Head of caudate nucleus (tissue), 42 donors: ENCODE measurements around the gene MAP3K5.
A peak's percentile ranks its signal among the peaks of the same experiment; 100 is the strongest.

Experiments used
- DNase-seq, 42 donors: peaks; one replicate each; pipeline versions ENCODE4 v3.0.0 to v3.0.0-alpha.2; 2020 to 2021; ENCODE audit warnings: mixed read lengths in 7 of 42
- intact Hi-C: fragments of 100-400 bp; cut with DNase I; formaldehyde crosslinking; loops from one replicate; pipeline ENCODE4 v1.15.0; 2022

Gene MAP3K5

GRCh38 chr6:136641166-136641565 lies 151.1 kb downstream of the MAP3K5 start:
- intact Hi-C loops: no loop called here
- DNase-seq: no peak

DNA sequence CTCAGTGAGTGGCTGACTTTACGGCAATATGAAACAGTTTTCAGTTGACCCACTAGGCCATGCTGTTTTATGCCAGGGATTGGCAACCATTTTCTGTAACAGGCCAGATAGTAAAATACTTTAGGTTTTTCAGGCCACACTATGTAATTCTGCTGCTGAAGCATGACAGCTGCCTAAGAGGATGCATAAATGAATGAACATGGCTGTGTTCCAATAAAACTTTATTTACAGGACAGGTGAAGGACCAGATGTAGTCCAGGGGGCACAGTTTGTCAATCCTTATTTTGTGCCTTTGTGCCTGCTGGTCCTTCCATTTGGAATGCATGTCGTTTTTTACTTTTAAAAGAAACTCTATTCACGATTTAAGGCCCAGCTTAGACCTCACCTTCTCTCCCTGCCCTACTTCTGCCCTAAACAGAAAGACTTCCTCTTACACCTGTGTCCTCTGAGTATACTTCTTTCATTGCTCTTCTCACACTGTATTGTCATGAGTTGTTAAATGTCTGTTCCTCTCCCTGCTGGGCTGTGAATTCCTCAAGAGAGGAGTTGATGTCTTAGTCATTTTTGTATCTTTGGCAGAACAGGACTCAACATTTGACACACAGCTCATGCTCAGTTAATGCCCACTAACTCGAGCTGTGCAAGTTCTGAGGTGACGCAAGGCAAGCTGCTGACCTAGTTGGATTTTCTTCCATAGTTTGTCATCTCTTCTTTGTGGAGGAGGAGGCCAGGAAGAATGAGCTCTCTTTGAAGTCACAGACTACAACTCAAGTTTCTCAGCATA lies 152.0 kb downstream of the MAP3K5 start:
- intact Hi-C loops: no loop called here
- peak in 1 of 42 donors; percentile 52 for DNase-seq

GRCh38 chr6:136639702-136640101 lies 152.6 kb downstream of the MAP3K5 start:
- DNase-seq: peak in 14 of 42 donors; percentile 8 to 66 (median 33)
- intact Hi-C loops: no loop called here

GRCh38 chr6:136635615-136636014 lies 156.7 kb downstream of the MAP3K5 start:
- DNase-seq: no peak
- intact Hi-C loops: no loop called here

GRCh38 chr6:136633355-136633754 lies 158.9 kb downstream of the MAP3K5 start:
- no peak for DNase-seq
- intact Hi-C loops: no loop called here

DNA sequence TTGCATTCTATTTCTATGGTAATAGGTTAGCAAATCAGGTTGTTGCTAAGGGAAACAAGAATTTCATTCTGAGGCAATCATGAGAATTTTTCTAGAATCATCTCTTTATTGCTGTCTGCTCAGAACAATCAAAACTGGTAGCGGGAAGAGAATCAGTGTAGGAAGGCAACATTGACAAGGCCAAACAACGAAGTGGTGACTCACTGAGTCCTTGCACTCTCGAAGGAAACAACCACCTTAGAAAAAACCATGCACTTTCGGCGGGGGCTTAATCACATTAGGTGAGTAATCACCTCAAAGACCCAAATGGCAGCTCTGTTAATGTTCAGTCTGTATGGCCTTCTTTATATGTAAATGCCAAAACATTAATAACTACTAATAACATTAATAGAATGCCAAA lies 163.3 kb downstream of the MAP3K5 start:
- DNase-seq: peak in 18 of 42 donors; percentile 22 to 71 (median 43)
- intact Hi-C loops: no loop called here

DNA sequence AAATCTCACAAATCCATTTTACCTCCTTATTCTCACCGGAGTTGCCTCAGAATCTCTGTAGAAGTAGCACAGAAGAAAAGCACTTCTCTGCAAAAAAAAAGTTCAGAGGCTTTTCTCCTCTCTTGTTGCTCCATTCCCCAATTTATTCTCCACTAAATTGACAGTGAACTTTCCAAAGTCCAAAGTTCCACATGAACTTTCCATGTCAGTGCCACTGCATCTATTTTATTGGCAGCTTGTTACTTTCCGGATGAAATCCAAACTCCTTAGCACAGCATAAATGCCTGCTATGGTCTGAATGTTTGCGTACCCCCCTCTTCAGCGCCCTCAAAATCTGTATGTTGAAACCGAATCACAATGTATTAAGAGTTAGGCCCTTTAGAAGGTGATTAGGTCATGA lies 165.1 kb downstream of the MAP3K5 start:
- intact Hi-C loops: no loop called here
- no peak for DNase-seq

DNA sequence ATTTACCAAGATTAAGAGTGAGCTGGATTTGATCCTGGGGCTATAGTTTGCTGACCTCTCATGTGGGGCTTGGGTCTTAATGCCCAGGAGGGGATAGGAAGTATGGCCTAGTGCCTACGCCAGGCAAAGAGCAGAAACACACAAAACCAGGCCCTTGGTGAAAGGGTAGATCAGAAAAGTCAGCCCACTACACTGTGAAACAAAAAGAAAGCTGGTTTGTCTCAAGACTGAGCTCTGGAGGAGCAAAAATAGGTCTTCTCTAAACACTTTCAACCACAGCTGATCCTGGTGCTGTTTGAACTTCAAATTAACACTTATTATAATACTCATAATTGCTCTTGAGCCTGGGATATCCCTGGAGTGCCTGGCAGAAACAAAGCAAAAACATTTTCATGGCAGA lies 167.0 kb downstream of the MAP3K5 start:
- intact Hi-C loops: no loop called here
- DNase-seq: no peak

GRCh38 chr6:136624347-136624746 lies 167.9 kb downstream of the MAP3K5 start:
- intact Hi-C loops: no loop called here
- no peak for DNase-seq

GRCh38 chr6:136618086-136618485 lies 174.2 kb downstream of the MAP3K5 start:
- intact Hi-C loops: no loop called here
- DNase-seq: no peak

DNA sequence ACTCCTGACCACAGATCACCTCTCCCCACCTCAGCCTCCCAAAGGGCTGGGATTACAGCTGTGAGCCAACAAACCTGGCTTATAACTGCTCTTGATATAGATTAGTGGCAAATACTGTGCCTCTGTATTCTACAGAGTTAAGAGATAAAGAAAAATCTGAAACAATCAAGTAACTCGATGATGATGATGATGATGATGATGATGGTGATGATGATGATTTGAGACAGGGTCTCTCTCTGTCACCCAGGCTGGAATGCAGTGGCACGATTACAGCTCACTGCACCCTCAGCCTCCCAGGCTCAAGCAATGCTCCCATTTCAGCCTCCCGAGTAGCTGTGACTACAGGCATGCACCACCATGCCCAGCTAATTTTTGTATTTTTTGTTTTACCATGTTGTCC lies 175.8 kb downstream of the MAP3K5 start:
- no peak for DNase-seq
- intact Hi-C loops: no loop called here

DNA sequence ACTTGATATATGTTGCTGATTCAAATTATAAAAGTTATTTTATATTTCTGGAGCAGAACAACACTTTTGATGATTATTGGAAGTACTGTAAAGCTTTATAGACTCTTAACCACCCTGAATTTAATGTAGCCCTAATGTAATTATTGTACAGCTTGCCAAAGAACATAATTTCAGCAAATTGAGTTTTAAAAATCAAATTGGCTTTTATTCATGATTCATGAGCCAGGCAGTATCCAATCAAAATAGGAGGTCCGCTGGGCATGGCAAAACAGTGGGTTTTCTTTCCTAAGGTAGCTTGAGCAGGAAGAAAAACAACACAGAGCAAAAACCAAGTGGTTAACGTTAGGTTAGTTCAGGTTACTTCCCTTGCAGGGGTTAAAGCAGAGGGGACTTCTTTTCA lies 177.3 kb downstream of the MAP3K5 start:
- DNase-seq: no peak
- intact Hi-C loops: no loop called here

- no peak for DNase-seq
- intact Hi-C loops: no loop called here
Observed at GRCh38 chr6:136614350-136614749, 177.9 kb downstream of the MAP3K5 start.

DNA sequence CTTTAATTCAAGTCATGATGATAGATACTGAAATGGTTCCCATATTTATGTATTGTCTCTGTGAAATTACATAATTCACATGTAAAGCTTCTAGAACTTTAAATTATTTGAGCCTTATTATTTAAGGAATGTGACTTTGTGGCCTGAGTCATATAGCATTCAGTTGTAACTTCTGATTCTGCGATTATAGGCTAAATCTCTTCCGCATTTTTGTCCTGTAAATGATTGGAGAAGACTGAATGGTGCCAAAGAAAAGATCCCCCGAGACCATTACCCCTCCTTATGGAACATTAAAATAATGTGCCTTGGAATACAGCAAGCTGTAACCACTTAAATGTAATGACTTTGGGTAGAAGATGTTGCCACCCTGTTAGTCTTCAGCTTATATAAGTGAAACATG lies 178.8 kb downstream of the MAP3K5 start:
- no peak for DNase-seq
- intact Hi-C loops: no loop called here

DNA sequence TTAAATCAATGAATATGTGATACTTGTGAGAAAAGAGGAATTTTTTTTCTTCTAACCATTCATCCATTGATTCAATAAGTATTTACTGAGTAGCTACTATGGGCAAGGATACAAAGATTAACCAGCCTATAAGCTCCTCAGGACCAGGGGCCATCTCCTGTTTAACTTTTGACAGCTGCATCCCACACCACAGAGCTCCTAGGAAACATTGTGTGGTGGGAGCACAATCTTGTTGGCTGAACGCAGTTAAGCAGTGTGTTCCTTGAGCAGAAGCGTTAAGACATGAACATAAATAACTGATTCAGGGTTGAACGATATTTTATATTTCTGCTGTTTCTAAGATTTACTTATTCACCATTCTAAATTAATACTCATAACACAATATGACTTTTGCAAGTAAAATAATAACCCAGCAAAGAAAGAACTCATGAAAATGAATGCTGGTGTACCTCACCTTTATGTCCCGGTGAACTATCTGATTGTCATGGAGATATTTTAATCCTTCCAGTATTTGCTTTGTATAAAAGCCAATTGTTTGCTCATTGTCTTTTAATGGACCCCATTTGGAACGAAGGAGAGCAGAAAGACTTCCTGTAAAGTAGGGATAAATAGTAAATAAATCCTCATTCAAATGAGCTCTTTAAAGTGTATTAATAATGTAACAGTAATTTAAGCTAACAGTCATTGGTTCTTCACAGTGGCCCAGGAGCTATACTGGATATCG lies 179.4 kb downstream of the MAP3K5 start:
- intact Hi-C loops: no loop called here
- DNase-seq: no peak

DNA sequence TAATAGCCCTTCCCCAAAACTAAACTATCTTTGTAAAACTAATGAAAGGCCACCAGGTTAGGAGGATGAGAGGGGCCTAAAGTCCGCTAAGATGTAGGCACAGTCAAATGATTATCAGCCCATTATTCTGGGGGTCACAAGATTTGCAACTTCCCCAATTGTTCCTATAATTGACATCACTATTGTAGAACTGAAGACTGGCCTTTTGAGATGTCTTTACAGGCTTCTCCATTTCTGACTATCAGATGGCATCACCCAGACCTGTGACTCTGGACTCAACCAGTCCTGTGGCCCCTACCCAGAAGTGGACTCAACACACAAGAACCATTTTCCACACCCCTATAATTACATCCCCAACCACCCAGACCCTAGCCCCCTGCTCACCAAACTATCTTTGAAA lies 180.5 kb downstream of the MAP3K5 start:
- DNase-seq: no peak
- intact Hi-C loops: no loop called here

- DNase-seq: no peak
- intact Hi-C loops: no loop called here
Observed at GRCh38 chr6:136611133-136611532, 181.1 kb downstream of the MAP3K5 start.

DNA sequence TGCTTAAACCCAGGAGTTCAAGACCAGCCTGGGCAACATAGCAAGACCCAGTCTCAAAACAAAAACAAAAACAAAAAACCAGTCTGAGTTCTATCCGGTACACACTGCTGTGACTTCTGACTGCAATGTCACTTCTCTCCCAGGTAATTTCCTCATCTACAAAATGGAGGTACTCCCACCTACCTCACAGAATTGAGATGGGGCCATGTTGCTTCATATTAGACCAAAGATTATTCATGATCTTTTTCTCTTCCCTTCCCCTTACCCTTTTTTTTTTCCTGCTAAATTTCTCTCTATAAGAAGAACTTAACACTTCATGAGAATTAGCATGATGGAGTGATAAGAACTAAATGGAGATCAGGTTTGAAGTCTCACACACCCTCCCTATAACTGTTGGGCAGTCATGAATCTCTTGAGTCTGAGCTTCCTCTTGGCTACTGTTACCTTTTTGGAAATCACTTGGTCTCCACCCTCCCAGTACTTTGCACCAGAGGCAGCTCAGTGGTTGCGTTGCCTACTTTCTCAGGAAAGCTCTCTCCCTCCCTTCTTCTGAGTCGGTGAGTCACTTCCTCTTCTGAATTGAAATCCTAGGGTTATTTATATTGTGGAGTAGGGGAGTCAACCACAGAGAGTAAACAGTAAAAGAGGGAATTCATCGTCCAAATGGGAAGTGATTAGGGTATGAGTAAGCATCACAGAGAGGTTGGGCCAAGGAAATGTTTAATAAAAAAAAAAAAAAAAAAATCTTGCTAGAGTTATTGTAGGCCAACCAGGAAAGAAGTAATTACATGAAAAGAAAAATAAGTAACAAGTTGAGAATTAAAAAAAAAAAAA lies 182.2 kb downstream of the MAP3K5 start:
- intact Hi-C loops: no loop called here

DNA sequence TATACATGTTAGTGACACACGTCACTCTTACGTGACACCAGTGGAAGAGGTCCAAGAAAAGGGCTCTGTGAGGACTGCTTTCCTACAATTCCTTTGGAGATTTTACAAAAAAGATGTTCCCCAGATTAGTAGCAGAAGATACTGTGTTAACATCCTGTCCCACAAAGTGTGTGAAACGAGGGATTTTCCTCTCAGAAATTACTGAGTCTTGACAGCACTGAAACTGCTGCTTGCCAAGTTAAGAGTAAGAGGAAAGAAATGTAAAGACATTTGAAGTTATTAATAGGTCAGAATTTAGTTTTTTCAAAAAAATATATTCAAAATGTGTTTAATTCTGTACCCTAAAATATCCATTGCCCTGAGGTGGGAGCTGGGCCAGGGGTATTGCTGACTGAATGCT lies 183.3 kb downstream of the MAP3K5 start:
- intact Hi-C loops: no loop called here
- DNase-seq: peak in 1 of 42 donors; percentile 32

More for the DNA sequence above, 182.2 kb downstream of the MAP3K5 start:
- peak in 6 of 42 donors; percentile 8 to 57 (median 26) for DNase-seq
